Mammary epithelial cell (primary cell): ENCODE measurements around the gene MYRF.

Experiments
- EZH2 ChIP-seq: IDR thresholded peaks from 2 replicates; pipeline ENCODE4 v1.6.1; 2012; ENCODE audit warnings: low read length, inconsistent platforms, borderline replicate concordance
- TF ChIP-seq, protein P1 (sequence below), 2 donors: IDR thresholded peaks in 1 of 2; conservative IDR thresholded peaks in 1 of 2; 2 replicates each; pipeline ENCODE4 v1.5.1; 2011 to 2012; ENCODE audit warnings: inconsistent platforms in 2 of 2, low read length in 2 of 2, mild to moderate bottlenecking in 2 of 2, control low read depth in 1 of 2, low read depth in 1 of 2; ENCODE audit not compliant: insufficient read depth in 1 of 2; ENCODE audit errors: extremely low read depth in 1 of 2

DNA sequence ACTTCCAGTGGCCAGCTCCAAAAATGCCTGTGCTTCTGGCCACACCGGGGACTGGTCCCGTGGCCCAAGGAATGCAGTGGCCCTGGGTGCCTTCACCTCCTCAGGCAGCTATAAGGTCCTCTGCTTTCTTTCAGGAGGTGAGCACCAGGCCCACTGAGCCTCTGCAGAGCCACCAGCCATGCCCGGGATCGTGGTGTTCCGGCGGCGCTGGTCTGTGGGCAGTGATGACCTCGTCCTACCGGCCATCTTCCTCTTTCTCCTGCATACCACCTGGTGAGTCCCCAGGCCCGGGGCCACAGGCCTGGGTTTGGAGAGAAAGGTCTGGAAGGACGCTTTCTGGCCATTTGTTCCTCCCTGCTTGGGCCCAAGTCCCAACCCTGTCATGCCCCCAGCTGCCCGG lies 32.5 kb upstream of the MYRF start:
- TF ChIP-seq, protein P1, sequence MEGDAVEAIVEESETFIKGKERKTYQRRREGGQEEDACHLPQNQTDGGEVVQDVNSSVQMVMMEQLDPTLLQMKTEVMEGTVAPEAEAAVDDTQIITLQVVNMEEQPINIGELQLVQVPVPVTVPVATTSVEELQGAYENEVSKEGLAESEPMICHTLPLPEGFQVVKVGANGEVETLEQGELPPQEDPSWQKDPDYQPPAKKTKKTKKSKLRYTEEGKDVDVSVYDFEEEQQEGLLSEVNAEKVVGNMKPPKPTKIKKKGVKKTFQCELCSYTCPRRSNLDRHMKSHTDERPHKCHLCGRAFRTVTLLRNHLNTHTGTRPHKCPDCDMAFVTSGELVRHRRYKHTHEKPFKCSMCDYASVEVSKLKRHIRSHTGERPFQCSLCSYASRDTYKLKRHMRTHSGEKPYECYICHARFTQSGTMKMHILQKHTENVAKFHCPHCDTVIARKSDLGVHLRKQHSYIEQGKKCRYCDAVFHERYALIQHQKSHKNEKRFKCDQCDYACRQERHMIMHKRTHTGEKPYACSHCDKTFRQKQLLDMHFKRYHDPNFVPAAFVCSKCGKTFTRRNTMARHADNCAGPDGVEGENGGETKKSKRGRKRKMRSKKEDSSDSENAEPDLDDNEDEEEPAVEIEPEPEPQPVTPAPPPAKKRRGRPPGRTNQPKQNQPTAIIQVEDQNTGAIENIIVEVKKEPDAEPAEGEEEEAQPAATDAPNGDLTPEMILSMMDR (conservative IDR thresholded peaks at IDR 0.05 in 1 of 2, IDR thresholded peaks at IDR 0.05 in 1 of 2; ENCODE audit: extremely low read depth in 1 of 2, insufficient read depth in 1 of 2, low read depth in 1 of 2, low read length in 2 of 2) = no peak
- no peak for TF ChIP-seq EZH2
